Loucy (cell line): ENCODE measurements around the gene LYPD3.
A peak's percentile ranks its signal among the peaks of the same experiment; 100 is the strongest.

Source experiments
- CTCF ChIP-seq: fragments of 200-600 bp; sonication (generic); conservative IDR thresholded peaks from 2 replicates; pipeline ENCODE4 v1.5.1; 2014; ENCODE audit warnings: mild to moderate bottlenecking, antibody characterized with exemption, low read length
- EZH2phosphoT487 ChIP-seq: fragments of 200-600 bp; IDR thresholded peaks from 2 replicates; pipeline ENCODE4 v1.6.1; 2018; ENCODE audit warnings: antibody characterized with exemption, mild to moderate bottlenecking, moderate library complexity, borderline replicate concordance

GRCh38 chr19:43503501-43504425 lies 38.4 kb upstream of the LYPD3 start:
- TF ChIP-seq CTCF (peak; percentile 50), EZH2phosphoT487 (no peak)
